PFSK-1 (cell line): ENCODE measurements around the gene PACS2.

ENCODE experiments used
- REST ChIP-seq, 2 experiments: IDR thresholded peaks; 2 replicates each; pipeline versions ENCODE4 v1.6.1 to v1.8.0; 2011 to 2012; ENCODE audit warnings: low read depth in 2 of 2, low read length in 2 of 2, control low read depth in 1 of 2, inconsistent platforms in 1 of 2, mild to moderate bottlenecking in 1 of 2, moderate library complexity in 1 of 2; ENCODE audit not compliant: insufficient read depth in 1 of 2
- TAF1 ChIP-seq: IDR thresholded peaks from 2 replicates; pipeline ENCODE4 v1.6.1; 2012; ENCODE audit warnings: low read length, control low read depth, borderline replicate concordance; ENCODE audit not compliant: insufficient read depth

GRCh38 chr14:105397350-105397931 lies 82.9 kb downstream of the PACS2 start:
- TF ChIP-seq TAF1, result no peak
- no peak for TF ChIP-seq REST (IDR thresholded peaks at IDR 0.05; ENCODE audit: insufficient read depth in 1 of 2, low read depth in 2 of 2, low read length in 2 of 2)
